Stimulated activated CD4-positive, alpha-beta T cell treated with anti-CD3 and anti-CD28 coated beads, Interleukin-12 subunit alpha, Interleukin-12 subunit beta, amount 100 ng/mL, for 48 hours (primary cell): ENCODE data around the gene GLT6D1.

Experiments used
- DNase-seq, 3 donors: peaks; one replicate each; pipeline ENCODE4 v3.0.0-alpha.2; 2020; ENCODE audit warnings: low read depth in 2 of 3, low spot score in 1 of 3

Gene GLT6D1

GRCh38 chr9:135587658-135588057 is 51.7 kb downstream of the GLT6D1 start:
- DNase-seq: no peak

GRCh38 chr9:135586601-135587109 is 52.7 kb downstream of the GLT6D1 start:
- DNase-seq: no peak

GRCh38 chr9:135584934-135585333 is 54.4 kb downstream of the GLT6D1 start:
- no peak for DNase-seq

- no peak for DNase-seq
Observed at GRCh38 chr9:135584371-135584770, 55.0 kb downstream of the GLT6D1 start.

- no peak for DNase-seq
Observed at GRCh38 chr9:135583688-135584011, 55.7 kb downstream of the GLT6D1 start.

GRCh38 chr9:135582966-135583687 is 56.2 kb downstream of the GLT6D1 start:
- DNase-seq: no peak

GRCh38 chr9:135582541-135582940 is 56.8 kb downstream of the GLT6D1 start:
- no peak for DNase-seq

GRCh38 chr9:135581636-135582426 is 57.5 kb downstream of the GLT6D1 start:
- DNase-seq: no peak

- DNase-seq: no peak
Observed at GRCh38 chr9:135580664-135581380, 58.5 kb downstream of the GLT6D1 start.

- DNase-seq: no peak
Observed at GRCh38 chr9:135579889-135580660, 59.3 kb downstream of the GLT6D1 start.

GRCh38 chr9:135579356-135579755 is 60.0 kb downstream of the GLT6D1 start:
- no peak for DNase-seq

- DNase-seq: no peak
Observed at GRCh38 chr9:135577256-135577655, 62.1 kb downstream of the GLT6D1 start.

- DNase-seq: no peak
Observed at GRCh38 chr9:135575995-135576631, 63.2 kb downstream of the GLT6D1 start.

GRCh38 chr9:135574943-135575342 is 64.4 kb downstream of the GLT6D1 start:
- DNase-seq: no peak

- no peak for DNase-seq
Observed at GRCh38 chr9:135574331-135574730, 65.0 kb downstream of the GLT6D1 start.
